Body of pancreas (tissue), 4 donors: ENCODE measurements around the gene OR11G2.

Source experiments
- CTCF ChIP-seq, 7 experiments: fragments of 450-650 bp in 4 of 7; fragments of 200-600 bp in 3 of 7; sonication (generic) in 3 of 7; IDR thresholded peaks; one replicate each; pipeline ENCODE4 v1.5.1; 2016 to 2019; ENCODE audit warnings: antibody characterized with exemption in 7 of 7
- POLR2A ChIP-seq, 3 donors: fragments of 450-650 bp; IDR thresholded peaks; one replicate each; pipeline ENCODE4 v1.6.1; 2016; ENCODE audit warnings: antibody characterized with exemption in 3 of 3, mild to moderate bottlenecking in 2 of 3

GRCh38 chr14:20180486-20180885 lies 10.2 kb upstream of the OR11G2 start:
- TF ChIP-seq CTCF (IDR thresholded peaks at IDR 0.05): no peak
- TF ChIP-seq POLR2A (IDR thresholded peaks at IDR 0.05): no peak
